Caco-2 (cell line): Measurements from ENCODE around the gene PHF14. TPM values are rescaled to one million over a fixed set of nuclear protein-coding genes. Genes with fewer than 3 reads are reported as not detected.
"Not testable (repeated sequence)": the region's sequence is repeated elsewhere in the genome, so short reads cannot be mapped to it uniquely, and the experiment has no call there.

Source experiments
- BruUV-seq: library from RNA; stranded (reverse); fragments of 400-500 nt; replicated peaks from 2 replicates; lab custom pipeline; 2021; lab: Mats Ljungman, UMichigan
- CTCF ChIA-PET: fragments of 300-600 bp; sonication (Branson Sonifier 250); formaldehyde crosslinking; loops from one replicate; lab custom pipeline; 2022; ENCODE audit warnings: antibody characterized with exemption; lab: Charles Lee
- POLR2A ChIA-PET: fragments of 300-600 bp; sonication (Branson Sonifier 250); formaldehyde crosslinking; loops from one replicate; lab custom pipeline; 2022; ENCODE audit warnings: antibody characterized with exemption; lab: Charles Lee
- DNase-seq, 2 experiments: peaks; one replicate each; pipeline versions ENCODE4 v3.0.0 to v3.0.0-alpha.2; 2020 to 2022
- H3K27me3 ChIP-seq: replicated peaks from 2 replicates; pipeline ENCODE4 v1.6.0; 2011; ENCODE audit warnings: low read length; ENCODE audit not compliant: control insufficient read depth, insufficient read depth
- H3K36me3 ChIP-seq: 2 replicates; pipeline ENCODE4 v1.5.1; 2011; ENCODE audit warnings: low read length; ENCODE audit not compliant: control insufficient read depth, insufficient read depth
- H3K4me1 ChIP-seq: fragments of 250-450 bp; sonication (Bioruptor Pico); 2 replicates; pipeline ENCODE4 v1.5.1; 2020; ENCODE audit warnings: mild to moderate bottlenecking
- H3K4me3 ChIP-seq: 2 replicates; pipeline ENCODE4 v1.5.1; 2011; ENCODE audit warnings: low read depth, mild to moderate bottlenecking, control low read depth, low read length
- H3K9me3 ChIP-seq: fragments of 250-450 bp; sonication (Bioruptor Pico); 2 replicates; pipeline ENCODE4 v1.5.1; 2020; ENCODE audit warnings: mild to moderate bottlenecking, moderate library complexity
- H3K27ac Mint-ChIP-seq: one replicate; pipeline ENCODE4 v1.8.0; 2022; ENCODE audit warnings: mixed read lengths; ENCODE audit not compliant: unreplicated experiment
- H3K27me3 Mint-ChIP-seq: one replicate; pipeline ENCODE4 v1.8.0; 2022; ENCODE audit warnings: mixed read lengths; ENCODE audit not compliant: insufficient read depth, unreplicated experiment
- H3K36me3 Mint-ChIP-seq: one replicate; pipeline ENCODE4 v1.8.0; 2022; ENCODE audit warnings: mild to moderate bottlenecking, mixed read lengths; ENCODE audit not compliant: insufficient read depth, unreplicated experiment
- H3K4me1 Mint-ChIP-seq: one replicate; pipeline ENCODE4 v1.8.0; 2022; ENCODE audit warnings: low read depth, mixed read lengths; ENCODE audit not compliant: unreplicated experiment
- H3K4me3 Mint-ChIP-seq: one replicate; pipeline ENCODE4 v1.8.0; 2022; ENCODE audit warnings: mild to moderate bottlenecking, moderate library complexity, mixed read lengths; ENCODE audit not compliant: unreplicated experiment
- H3K9me3 Mint-ChIP-seq: one replicate; pipeline ENCODE4 v1.8.0; 2022; ENCODE audit warnings: mixed read lengths; ENCODE audit not compliant: unreplicated experiment
- CTCF ChIP-seq, 2 experiments: fragments of 200-600 bp in 1 of 2; IDR thresholded peaks; 1 replicate in 1 of 2; 2 replicates in 1 of 2; pipeline versions ENCODE4 v1.5.1 to v1.8.0; 2011 to 2022; ENCODE audit warnings: antibody characterized with exemption in 1 of 2, control low read depth in 1 of 2, inconsistent platforms in 1 of 2, low read depth in 1 of 2, low read length in 1 of 2, mild to moderate bottlenecking in 1 of 2, moderate library complexity in 1 of 2; ENCODE audit not compliant: insufficient read depth in 1 of 2, severe bottlenecking in 1 of 2, unreplicated experiment in 1 of 2
- intact Hi-C: fragments of 100-400 bp; cut with micrococcal nuclease; formaldehyde crosslinking; loops from one replicate; pipeline ENCODE4 v1.10.0; 2022; ENCODE audit not compliant: unreplicated experiment
- total RNA-seq: library from RNA; stranded (reverse); gene quantifications from 2 replicates; pipeline ENCODE4 v1.2.3, GENCODE V29; 2022

The PHF14 gene
- total RNA-seq, 1 experiment from 2014 or later = 40.6 TPM

- no peak overlapping the region for H3K27ac Mint-ChIP-seq
- intact Hi-C loops = loop anchor here (2.0 kb wide), 1 partner anchor 20 kb away; the partner anchor contains the start of gene PHF14
- no TSS peak for BruUV-seq
- H3K4me1 ChIP-seq = no peaks in the 10 kb centered on the region
- H3K36me3 Mint-ChIP-seq = no peaks in the 10 kb centered on the region
- H3K9me3 ChIP-seq = peaks cover 4% of the 10 kb centered on the region; the same call in 1 of the 2 replicates
- CTCF ChIA-PET = no interaction called here
- H3K4me3 ChIP-seq = no peak overlapping the region
- no peak for DNase-seq
- H3K4me1 Mint-ChIP-seq = peaks cover 16% of the 10 kb centered on the region
- POLR2A ChIA-PET = no interaction called here
- no peak for TF ChIP-seq CTCF (IDR thresholded peaks at IDR 0.05; ENCODE audit: insufficient read depth in 1 of 2, low read depth in 1 of 2, low read length in 1 of 2, severe bottlenecking in 1 of 2, unreplicated experiment in 1 of 2)
- no peak overlapping the region for H3K4me3 Mint-ChIP-seq
- no peaks in the 10 kb centered on the region for H3K27me3 ChIP-seq
- no peaks in the 10 kb centered on the region for H3K27me3 Mint-ChIP-seq
- H3K36me3 ChIP-seq = no peaks in the 10 kb centered on the region
- peaks cover 10% of the 10 kb centered on the region for H3K9me3 Mint-ChIP-seq
These were observed 21.1 kb upstream of the PHF14 start for GRCh38 chr7:10952588-10952987.

DNA sequence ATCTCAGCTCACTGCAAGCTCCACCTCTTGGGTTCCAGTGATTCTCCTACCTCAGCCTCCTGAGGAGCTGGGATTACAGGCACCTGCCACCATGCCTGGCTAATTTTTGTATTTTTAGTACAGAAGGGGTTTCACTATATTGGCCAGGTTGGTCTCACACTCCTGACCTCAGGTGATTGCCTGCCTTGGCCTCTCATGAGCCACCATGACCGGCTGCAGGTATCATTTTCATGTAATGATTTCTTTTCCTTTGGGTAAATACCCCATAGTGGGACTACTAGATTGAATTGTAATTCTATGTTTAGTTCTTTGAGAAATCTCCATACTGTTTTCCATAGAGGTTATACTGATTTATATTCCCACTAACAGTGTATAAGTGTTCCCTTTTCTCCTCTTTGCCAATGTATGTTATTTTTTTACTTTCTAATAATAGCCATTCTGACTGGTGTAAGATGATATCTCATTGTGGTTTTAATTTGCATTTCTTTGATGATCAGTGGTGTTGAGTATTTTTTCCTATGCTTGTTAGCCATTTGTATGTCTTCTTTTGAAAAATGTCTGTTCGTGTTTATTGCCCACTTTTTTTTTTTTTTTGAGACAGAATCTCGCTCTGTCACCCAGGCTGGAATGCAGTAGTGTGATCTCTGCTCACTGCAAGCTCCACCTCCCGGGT is 20.5 kb upstream of the PHF14 start:
- peaks cover 16% of the 10 kb centered on the region for H3K4me1 Mint-ChIP-seq
- peaks cover 10% of the 10 kb centered on the region for H3K9me3 Mint-ChIP-seq
- BruUV-seq, POLR2A ChIA-PET, H3K27ac Mint-ChIP-seq, H3K4me1 ChIP-seq, H3K36me3 ChIP-seq, H3K36me3 Mint-ChIP-seq, H3K9me3 ChIP-seq, DNase-seq, H3K27me3 Mint-ChIP-seq, H3K4me3 Mint-ChIP-seq, CTCF ChIA-PET, H3K27me3 ChIP-seq, H3K4me3 ChIP-seq: not testable (repeated sequence)
- intact Hi-C loops = loop anchor here (2.0 kb wide), 1 partner anchor 20 kb away; the partner anchor contains the start of gene PHF14

DNA sequence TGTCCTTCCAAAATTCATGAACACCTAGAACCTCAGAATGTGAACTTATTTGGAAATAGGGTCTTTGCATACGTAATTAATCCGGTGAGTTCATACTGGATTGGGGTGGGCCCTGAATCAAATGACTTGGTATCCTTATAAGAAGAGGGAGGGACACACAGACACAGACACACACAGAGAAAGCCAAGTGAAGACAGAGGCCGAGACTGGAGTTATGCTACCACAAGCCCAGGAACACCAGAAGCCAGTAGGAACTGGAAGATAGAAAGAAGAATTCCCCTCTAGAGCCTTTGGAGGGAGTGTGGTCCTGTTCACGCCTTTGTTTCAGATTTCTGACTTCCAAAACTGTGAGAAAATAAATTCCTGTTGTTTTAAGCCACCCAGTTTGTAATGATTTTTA is 17.1 kb upstream of the PHF14 start:
- no peak overlapping the region for H3K4me3 ChIP-seq
- H3K4me1 ChIP-seq = no peaks in the 10 kb centered on the region
- no peaks in the 10 kb centered on the region for H3K36me3 ChIP-seq
- peaks cover 11% of the 10 kb centered on the region for H3K9me3 ChIP-seq
- intact Hi-C loops = no loop called here
- H3K4me1 Mint-ChIP-seq = peaks cover 9% of the 10 kb centered on the region
- CTCF ChIA-PET = no interaction called here
- no peaks in the 10 kb centered on the region for H3K27me3 ChIP-seq
- H3K4me3 Mint-ChIP-seq = no peak overlapping the region
- no peaks in the 10 kb centered on the region for H3K9me3 Mint-ChIP-seq
- H3K36me3 Mint-ChIP-seq = no peaks in the 10 kb centered on the region
- no TSS peak for BruUV-seq
- H3K27ac Mint-ChIP-seq = no peak overlapping the region
- no peak for TF ChIP-seq CTCF (IDR thresholded peaks at IDR 0.05; ENCODE audit: insufficient read depth in 1 of 2, low read depth in 1 of 2, low read length in 1 of 2, severe bottlenecking in 1 of 2, unreplicated experiment in 1 of 2)
- no peak for DNase-seq
- peaks cover 3% of the 10 kb centered on the region for H3K27me3 Mint-ChIP-seq
- POLR2A ChIA-PET = no interaction called here

DNA sequence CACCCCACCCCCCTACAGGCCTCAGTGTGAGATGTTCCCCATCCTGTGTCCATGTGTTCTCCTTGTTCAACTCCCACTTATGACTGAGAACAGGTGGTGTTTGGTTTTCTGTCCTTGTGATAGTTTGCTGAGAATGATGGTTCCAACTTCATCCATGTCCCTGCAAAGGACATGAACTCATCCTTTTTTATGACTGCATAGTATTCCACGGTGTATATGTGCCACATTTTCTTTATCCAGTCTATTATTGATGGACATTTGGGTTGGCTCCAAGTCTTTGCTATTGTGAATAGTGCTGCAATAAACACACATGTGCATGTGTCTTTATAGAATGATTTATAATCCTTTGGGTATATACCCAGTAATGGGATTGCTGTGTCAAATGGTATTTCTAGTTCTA is 13.4 kb upstream of the PHF14 start:
- POLR2A ChIA-PET, BruUV-seq, H3K36me3 ChIP-seq, H3K4me3 Mint-ChIP-seq, CTCF ChIA-PET, H3K4me1 ChIP-seq, H3K4me3 ChIP-seq, intact Hi-C loops, H3K4me1 Mint-ChIP-seq, H3K27ac Mint-ChIP-seq, H3K27me3 ChIP-seq, DNase-seq, H3K36me3 Mint-ChIP-seq: not testable (repeated sequence)
- Mint-ChIP-seq H3K27me3 (peaks cover 15% of the 10 kb centered on the region), H3K9me3 (peaks cover 10% of the 10 kb centered on the region)
- H3K9me3 ChIP-seq = peaks cover 11% of the 10 kb centered on the region

- CTCF ChIA-PET, H3K4me3 Mint-ChIP-seq: not testable (repeated sequence)
These were observed 8.7 kb upstream of the PHF14 start for GRCh38 chr7:10965016-10965415.

More at GRCh38 chr7:10965016-10965415, 8.7 kb upstream of the PHF14 start:
- BruUV-seq, H3K36me3 Mint-ChIP-seq, H3K4me1 ChIP-seq, DNase-seq, H3K4me3 ChIP-seq, H3K27me3 ChIP-seq, H3K9me3 ChIP-seq, H3K27ac Mint-ChIP-seq, H3K4me1 Mint-ChIP-seq, intact Hi-C loops, H3K36me3 ChIP-seq, POLR2A ChIA-PET: not testable (repeated sequence)
- Mint-ChIP-seq H3K9me3 (peaks cover 11% of the 10 kb centered on the region), H3K27me3 (peaks cover 16% of the 10 kb centered on the region)
